Measurements from ENCODE around the gene COPS4.
"Not testable (repeated sequence)": the region's sequence is repeated elsewhere in the genome, so short reads cannot be mapped to it uniquely, and the experiment has no call there.

Gene COPS4

DNA sequence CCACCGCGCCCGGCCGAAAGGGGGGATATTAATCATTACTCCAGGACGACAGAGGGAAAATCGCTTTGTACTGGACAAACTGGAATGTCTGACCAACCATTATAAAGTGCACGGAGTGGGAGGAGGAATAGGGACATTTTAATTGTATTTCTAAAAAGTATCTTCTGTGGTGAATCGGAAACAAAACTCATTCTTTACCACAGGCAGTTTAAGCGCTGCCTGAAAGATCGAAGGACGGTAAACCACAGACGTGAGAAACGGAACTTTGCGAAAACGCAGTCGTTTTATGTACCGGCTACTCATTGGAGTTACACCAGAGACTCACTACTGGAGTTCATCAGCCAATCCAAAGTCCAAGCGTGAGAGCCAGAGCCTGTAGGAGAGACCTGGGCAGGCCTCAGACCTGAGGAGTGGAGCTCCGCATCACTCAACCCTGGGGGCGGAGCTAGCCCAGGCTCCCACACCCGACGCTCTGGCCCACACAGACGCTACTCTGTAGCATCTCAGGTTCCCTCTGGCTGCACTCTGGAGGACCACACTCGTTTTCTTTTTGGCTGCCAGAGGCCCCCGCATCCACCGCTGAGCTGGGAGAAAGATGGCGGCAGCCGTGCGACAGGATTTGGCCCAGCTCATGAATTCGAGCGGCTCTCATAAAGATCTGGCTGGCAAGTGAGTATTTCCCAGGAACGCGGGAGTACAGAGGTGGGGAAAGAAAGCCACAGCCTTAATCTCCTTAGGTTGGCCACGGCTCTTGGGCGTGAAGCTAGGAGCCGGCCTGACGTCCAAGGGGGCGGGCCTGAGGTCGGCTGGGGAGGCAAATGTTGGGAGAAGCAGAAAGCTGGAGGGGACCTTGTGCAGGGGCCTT is at the start of gene COPS4:
COPS4 (plus strand) TSS at position 554 of the 865 bp plus-strand sequence; CDS start at position 596, 42 bp downstream.
- peak; percentile 88 to 94 (median 93) for DNase-seq (ENCODE audit: low read depth in 3 of 3)

GRCh38 chr4:82987519-82987918 is 47.5 kb upstream of the COPS4 start:
- DNase-seq (ENCODE audit: low read depth in 3 of 3): not testable (repeated sequence)

DNA sequence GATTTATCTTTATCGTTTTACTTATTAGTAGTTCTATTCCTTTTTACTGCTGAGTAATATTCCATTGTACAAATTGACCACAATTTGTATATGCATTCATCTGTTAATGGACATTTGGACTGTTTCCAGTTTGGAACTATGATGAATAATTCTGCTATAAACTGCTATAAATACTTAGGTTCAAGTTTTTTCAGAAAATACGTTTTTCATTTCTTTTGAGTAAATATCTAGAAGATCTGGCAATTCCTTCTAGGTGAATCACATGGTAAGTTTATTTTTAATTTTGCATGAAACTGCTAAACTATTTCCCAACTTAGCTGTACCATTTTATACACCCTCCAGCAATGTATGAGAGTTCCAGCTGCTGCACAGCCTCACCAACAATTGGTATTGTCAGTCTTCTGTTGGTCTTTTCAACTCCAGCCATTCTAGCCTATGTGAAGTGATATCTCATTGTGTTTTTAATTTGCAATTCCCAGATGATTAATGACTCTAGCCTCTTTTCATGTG is 46.6 kb upstream of the COPS4 start:
- DNase-seq (ENCODE audit: low read depth in 3 of 3): no peak

DNA sequence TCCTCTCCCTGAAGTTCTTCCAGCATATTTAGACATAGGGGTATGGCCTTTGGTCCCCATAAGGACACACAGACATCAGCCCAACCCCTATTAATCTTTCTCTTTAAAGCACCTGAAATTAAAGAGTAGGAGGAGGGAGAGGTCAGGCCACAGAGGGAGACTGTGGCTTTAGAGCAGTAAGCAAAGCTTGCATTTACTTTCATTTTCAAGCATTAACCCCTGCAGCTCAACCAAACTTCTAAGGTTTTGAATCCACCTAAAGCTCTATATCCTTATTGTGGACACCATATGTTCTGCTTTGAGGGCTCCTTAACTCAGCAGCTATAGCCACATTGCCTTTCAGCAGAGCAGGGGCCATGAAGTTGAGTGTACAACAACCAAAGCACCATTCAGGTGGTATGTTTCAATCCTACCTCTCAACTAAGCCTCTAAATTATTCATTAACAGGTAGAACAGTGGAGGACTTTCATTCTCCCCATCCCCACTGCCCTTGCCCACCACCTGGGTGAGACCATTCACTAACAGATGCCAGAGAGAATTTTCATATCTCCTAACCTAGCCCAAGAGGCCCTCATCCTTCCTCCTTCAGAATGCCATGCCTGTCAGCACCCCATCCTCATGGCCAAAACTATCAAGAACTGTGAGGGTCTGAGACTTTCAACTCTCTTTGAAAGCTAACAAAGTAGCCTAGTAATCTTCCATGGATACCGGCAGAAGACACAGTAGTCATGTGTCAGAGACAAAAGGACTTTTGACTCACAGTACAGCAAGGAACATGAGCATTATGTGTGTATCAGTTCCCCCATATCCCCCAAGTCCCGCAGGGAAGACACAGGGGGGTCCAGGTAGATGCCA is 45.2 kb upstream of the COPS4 start:
- DNase-seq (ENCODE audit: low read depth in 3 of 3): no peak

- no peak for DNase-seq (ENCODE audit: low read depth in 3 of 3)
These were observed 40.1 kb upstream of the COPS4 start for GRCh38 chr4:82994834-82995233.

DNA sequence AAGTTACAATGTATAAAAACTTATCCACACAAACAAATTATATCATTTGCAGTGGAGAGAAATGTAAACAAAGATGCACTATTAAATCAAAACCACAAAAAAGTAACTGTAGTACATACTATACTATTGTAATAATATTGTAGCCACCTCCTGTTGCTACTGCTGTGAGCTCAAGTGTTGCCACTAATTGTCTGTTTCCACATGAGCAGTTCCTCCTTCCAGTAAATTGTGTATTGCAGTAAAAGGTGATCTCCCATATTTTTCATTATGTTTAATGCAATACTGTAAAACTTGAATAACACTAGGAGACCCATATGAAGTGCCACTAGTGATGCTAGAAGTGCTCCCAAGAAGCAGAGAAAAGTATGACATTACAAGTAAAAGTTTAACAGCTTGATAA is 36.1 kb upstream of the COPS4 start:
- DNase-seq (ENCODE audit: low read depth in 3 of 3): no peak

DNA sequence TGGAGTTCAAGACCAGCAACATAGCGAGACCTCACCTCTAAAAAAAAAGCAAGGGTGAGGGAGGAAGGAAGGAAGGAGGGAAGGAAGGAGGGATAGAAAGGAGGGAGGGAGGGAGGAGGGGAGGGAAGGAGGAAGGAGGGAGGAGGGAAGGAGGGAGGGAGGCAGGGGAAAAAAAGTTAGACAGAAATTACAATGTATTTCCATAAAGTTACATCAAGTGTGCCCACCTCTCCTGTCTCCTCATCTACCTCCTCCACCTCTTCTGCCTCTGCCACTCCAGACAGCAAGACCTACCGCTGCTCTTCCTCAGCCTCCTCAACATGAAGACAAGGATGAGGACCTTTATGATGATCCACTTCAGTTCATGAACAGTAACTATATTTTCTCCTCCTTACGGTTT is 32.7 kb upstream of the COPS4 start:
- DNase-seq (ENCODE audit: low read depth in 3 of 3): no peak

DNA sequence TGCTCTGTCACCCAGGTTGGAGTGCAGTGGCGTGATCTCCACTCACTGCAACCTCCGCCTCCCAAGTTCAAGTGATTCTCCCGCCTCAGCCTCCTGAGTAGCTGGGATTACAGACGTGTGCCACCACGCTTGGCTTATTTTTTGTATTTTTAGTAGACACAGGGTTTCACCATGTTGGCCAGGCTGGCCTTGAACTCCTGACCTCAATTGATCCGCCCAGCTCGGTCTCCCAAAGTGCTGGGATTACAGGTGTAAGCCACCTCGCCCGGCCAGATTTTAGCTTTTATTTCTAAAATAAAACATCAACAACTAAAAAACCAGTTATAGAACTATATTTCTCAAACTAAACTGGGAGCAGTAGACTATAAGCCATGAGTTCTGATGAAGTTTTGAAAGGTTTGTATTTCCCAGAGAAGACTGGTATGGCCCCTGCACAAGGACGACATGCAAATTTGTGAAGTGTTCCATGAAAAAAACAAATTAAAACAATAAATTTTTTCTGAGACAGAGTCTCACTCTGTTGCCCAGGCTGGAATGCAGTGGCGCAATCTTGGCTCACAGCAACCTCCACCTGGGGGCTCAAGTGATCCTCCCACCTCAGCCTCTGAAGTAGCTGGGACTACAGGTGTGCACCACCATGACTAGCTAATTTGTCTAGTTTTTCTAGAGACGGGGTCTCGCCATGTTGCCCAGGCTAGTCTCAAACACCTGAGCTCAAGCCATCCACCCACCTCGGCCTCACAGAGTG is 31.8 kb upstream of the COPS4 start:
- not testable (repeated sequence) for DNase-seq (ENCODE audit: low read depth in 3 of 3)

- DNase-seq (ENCODE audit: low read depth in 3 of 3): no peak
These were observed 25.5 kb upstream of the COPS4 start for GRCh38 chr4:83009529-83009928.

DNA sequence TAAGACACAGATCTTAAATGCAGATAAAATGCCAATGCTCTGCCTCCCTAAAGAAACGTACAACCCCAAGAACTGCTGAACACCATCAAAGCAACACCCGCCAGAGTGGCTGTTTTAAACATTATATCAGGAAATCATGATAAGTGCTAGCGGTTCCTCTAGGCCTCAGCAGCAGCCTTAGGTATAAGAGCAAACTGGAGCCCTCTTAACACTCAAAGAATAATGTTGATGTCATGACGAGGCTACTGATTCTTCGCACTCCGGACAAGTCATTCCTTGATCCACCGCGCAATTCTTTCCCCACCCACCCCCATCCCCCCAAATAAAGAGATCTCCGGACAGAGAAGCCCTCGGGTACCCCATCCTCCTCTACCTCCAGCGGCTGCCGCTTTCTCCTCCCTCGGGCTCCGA is 24.9 kb upstream of the COPS4 start:
- DNase-seq (ENCODE audit: low read depth in 3 of 3): no peak

- peak; percentile 66 to 82 (median 69) for DNase-seq (ENCODE audit: low read depth in 3 of 3)
These were observed 24.3 kb upstream of the COPS4 start, which contains the start of gene LIN54 for GRCh38 chr4:83010522-83011318. Gene LIN54, minus strand, starts transcription at chr4:83010823. Its CDS starts 25,979 bp downstream, at chr4:82984844.

- DNase-seq (ENCODE audit: low read depth in 3 of 3): no peak
These were observed 23.2 kb upstream of the COPS4 start for GRCh38 chr4:83011689-83012199.

DNA sequence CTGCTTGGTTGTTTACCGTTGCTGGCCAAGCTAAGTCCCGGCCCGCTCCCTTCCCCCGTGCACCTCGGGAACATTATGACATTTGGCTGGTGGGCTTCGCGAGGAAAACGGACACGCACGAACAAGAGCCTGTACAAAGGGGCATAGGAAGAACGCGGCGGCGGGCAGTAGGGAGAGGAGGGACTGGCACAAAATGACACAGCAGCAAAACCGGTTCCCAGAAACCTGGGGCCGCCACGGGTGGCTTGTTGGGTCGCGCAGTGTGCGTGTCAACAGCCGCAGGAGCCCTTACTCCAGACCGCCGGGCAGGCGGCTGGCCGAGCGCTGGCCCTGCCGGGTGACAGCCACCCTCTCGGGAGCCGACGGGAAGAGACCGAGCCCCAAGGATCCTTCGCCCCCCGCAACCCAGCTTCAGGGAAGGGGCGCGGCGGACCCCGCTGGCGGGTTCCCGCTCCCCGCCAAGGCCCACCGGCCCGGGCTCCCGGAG is 22.7 kb upstream of the COPS4 start:
- peak in 1 of 3 experiments; percentile 36 for DNase-seq (ENCODE audit: low read depth in 3 of 3)

GRCh38 chr4:83012687-83013419 is 22.1 kb upstream of the COPS4 start:
- DNase-seq (ENCODE audit: low read depth in 3 of 3): peak; percentile 94 to 96 (median 96)

DNA sequence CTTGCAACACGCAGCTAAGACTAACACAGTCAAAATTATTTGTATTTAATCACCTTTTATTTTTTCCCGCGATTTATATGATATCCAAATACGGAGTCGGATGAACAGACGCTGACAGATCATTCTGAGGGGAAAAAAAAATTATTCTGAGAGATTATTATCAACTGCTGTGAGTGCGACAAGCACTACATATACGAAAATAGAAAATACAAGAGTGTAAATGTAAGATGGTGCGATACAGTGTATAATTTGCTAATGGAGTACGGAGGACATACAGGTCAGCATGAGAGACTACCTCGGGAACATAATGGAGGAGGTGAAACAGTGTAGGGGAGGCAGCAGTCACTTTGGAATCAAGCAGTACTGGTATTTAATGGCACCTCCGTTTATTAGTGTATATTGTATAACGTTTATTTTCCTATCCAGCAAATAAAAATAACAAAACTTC is 21.5 kb upstream of the COPS4 start:
- no peak for DNase-seq (ENCODE audit: low read depth in 3 of 3)

- no peak for DNase-seq (ENCODE audit: low read depth in 3 of 3)
These were observed 21.1 kb upstream of the COPS4 start for GRCh38 chr4:83013902-83014301.

DNA sequence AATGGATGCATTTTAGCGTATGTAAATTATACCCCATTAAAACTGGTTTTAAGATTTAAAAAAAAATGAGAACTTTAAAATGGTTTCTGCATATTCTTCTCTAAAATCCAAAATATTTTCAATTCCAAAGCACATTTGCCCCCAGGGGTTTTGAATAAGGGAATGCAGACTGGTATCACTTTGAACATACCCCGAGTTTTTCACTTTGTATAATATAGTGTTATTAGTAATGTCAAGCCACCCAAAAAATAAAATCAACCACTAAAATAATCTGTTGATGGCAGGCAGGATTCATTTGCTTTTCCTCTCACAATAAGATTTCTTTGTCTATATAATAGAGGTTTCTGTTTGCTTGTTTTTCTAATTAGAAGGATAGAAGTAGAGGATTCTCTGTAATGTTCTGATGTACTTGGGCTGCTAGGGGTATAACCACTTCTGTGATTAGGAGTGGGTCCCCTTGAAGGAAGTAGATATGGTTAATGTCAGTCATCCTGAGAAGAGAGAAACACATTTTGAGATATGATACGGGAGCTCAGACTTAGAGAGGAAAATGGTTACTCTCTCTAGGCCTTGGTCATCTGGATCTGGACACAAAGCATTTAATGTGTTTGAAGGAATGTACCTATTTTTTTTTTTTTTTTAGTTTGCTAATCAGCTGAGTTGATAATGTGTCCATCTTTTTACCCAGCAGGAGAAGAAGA is 15.0 kb upstream of the COPS4 start:
- no peak for DNase-seq (ENCODE audit: low read depth in 3 of 3)

DNA sequence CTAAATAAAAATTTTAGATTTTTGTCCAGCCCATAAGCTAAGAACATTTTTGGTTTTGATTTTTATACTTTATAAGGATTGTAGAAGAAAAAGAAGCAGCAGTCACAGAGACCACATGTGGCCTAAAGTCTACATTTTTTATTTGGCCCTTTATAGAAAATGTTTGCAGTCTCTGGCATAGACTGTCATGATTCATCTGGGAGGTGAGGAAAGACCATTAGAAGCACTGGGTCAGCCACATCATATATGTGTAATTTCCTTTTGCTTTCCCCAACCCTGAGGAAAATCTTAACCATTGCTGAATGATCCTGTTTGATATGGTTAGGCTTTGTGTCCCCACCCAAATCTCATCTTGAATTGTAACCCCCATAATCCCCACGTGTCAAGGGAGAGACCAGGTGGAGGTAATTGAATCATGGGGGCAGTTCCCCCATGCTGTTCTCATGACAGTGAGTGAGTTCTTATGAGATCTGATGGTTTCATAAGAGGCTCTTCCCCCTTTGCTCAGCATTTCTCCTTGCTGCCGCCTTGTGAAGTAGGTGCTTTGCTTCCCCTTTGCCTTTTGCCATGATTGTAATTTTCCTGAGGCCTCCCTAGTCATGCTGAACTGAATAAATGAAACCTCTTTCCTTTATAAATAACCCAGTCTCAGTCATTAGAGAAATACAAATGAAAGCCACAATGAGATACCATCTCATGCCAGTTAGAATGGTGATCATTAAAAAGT is 12.1 kb upstream of the COPS4 start:
- DNase-seq (ENCODE audit: low read depth in 3 of 3): no peak

Measured in stimulated activated CD4-positive, alpha-beta T cell treated with anti-CD3 and anti-CD28 coated beads, TNF-alpha, amount 100 ng/mL, for 24 hours (primary cell).